WERI-Rb-1 (cell line): ENCODE data around the gene FBXO46.
A peak's percentile ranks its signal among the peaks of the same experiment; 100 is the strongest.
"Not testable (repeated sequence)": the region's sequence is repeated elsewhere in the genome, so short reads cannot be mapped to it uniquely, and the experiment has no call there.

ENCODE experiments used
- DNase-seq: peaks from one replicate; pipeline ENCODE4 v3.0.0-alpha.2; 2020
- H3K27ac ChIP-seq: fragments of 250-450 bp; sonication (Bioruptor Pico); 2 replicates; pipeline ENCODE4 v1.5.1; 2020; ENCODE audit warnings: mild to moderate bottlenecking, moderate library complexity
- H3K27me3 ChIP-seq: fragments of 250-450 bp; sonication (Bioruptor Pico); 2 replicates; pipeline ENCODE4 v1.5.1; 2021; ENCODE audit warnings: mild to moderate bottlenecking, low read depth, moderate library complexity; ENCODE audit not compliant: insufficient read depth, severe bottlenecking
- H3K36me3 ChIP-seq: fragments of 250-450 bp; sonication (Bioruptor Pico); 2 replicates; pipeline ENCODE4 v1.5.1; 2020; ENCODE audit warnings: mild to moderate bottlenecking, moderate library complexity
- H3K4me3 ChIP-seq: 2 replicates; pipeline ENCODE4 v1.5.1; 2011; ENCODE audit warnings: low read depth, mild to moderate bottlenecking, control low read depth, low read length
- H3K9me3 ChIP-seq: fragments of 250-450 bp; sonication (Bioruptor Pico); 2 replicates; pipeline ENCODE4 v1.5.1; 2021; ENCODE audit warnings: mild to moderate bottlenecking, moderate library complexity; ENCODE audit not compliant: severe bottlenecking
- CTCF ChIP-seq: IDR thresholded peaks from 2 replicates; pipeline ENCODE4 v1.5.1; 2011; ENCODE audit warnings: low read depth, mild to moderate bottlenecking, control low read depth, inconsistent platforms, low read length

Gene FBXO46

DNA sequence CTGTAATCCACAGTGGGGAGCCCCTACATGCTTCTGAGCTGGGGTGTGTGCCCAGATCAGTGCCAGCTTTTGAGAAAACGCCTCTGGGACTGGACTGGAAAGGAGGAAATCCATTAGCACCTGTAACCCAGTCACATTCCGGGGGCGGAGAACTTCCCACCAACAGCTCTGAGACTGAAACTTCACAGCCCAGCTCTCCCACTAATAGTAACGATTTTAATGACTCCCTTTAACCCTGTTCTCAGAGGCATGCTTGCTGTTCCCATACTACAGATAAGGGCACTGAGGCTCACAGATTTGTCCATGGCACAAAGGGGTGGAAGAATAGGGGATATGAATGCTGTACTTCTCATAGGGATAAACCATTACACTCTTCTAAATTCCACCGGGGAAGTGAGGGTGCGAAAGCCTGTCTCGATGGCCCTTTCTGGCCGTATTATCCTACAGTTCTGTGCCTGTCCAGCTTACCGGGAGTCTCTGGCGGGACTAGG lies 851 bp downstream of the FBXO46 start:
- Histone ChIP-seq H3K27me3 (no peaks in the 10 kb centered on the region), H3K4me3 (peak overlapping the region; percentile 61), H3K9me3 (peaks cover 2% of the 10 kb centered on the region), H3K36me3 (no peaks in the 10 kb centered on the region), H3K27ac (no peak overlapping the region; the same call in 1 of the 2 replicates)
- no peak for TF ChIP-seq CTCF
- DNase-seq, result no peak

GRCh38 chr19:45728683-45729082 lies 2.0 kb downstream of the FBXO46 start:
- not testable (repeated sequence) for H3K27ac ChIP-seq, H3K9me3 ChIP-seq, DNase-seq, H3K4me3 ChIP-seq, H3K36me3 ChIP-seq, H3K27me3 ChIP-seq

DNA sequence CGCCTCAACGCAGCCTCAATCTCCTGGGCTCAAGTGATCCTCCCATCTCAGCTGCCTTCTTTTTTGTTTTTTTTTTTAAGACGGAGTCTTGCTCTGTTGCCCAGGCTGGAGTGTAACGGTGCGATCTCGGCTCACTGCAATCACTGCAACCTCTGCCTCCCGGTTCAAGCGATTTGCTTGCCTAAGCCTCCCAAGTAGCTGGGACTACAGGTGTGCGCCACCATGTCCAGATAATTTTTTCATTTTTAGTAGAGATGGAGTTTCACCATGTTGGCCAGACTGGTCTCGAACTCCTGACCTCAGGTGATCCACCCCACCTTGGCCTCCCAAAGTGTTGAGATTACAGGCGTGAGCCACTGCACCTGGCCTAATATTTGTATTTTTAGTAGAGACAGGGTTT lies 10.6 kb downstream of the FBXO46 start:
- not testable (repeated sequence) for DNase-seq, H3K9me3 ChIP-seq, H3K4me3 ChIP-seq, H3K27ac ChIP-seq, H3K27me3 ChIP-seq
- peaks cover 25% of the 10 kb centered on the region for H3K36me3 ChIP-seq

DNA sequence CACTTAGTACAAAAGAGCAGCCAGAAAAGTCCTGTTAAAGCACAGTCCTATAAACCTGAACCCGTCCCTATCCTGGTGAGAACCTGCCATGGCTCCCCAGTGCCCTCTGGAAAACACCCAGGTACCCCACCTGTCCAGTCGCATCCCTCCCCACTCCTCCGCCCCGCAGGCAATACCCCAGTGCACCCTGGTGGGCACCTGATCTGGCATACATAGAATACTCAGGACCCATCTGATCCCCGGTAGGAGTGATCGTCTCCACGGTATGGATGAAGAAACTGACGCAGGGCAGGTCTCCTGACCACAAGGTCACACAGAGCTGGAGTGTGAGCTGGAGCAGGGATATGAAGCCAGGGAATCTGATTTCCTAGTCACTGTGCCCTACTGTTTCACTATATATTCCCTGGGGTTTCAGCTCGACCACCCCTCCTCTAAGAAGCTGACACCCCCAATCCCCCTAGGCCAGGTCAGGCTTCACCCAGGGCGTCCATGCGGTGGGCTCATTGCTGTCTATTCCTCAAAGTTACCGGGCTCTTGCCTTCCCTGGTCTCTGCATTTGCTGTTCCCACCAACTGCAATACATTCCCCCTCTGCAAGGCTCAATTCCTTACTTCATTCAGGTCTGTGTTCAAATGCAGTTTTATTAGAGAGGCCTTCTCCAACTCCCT lies 12.6 kb downstream of the FBXO46 start:
- Histone ChIP-seq H3K27ac (peak overlapping the region; percentile 77), H3K4me3 (peak overlapping the region; percentile 95)
- no peak for DNase-seq

DNA sequence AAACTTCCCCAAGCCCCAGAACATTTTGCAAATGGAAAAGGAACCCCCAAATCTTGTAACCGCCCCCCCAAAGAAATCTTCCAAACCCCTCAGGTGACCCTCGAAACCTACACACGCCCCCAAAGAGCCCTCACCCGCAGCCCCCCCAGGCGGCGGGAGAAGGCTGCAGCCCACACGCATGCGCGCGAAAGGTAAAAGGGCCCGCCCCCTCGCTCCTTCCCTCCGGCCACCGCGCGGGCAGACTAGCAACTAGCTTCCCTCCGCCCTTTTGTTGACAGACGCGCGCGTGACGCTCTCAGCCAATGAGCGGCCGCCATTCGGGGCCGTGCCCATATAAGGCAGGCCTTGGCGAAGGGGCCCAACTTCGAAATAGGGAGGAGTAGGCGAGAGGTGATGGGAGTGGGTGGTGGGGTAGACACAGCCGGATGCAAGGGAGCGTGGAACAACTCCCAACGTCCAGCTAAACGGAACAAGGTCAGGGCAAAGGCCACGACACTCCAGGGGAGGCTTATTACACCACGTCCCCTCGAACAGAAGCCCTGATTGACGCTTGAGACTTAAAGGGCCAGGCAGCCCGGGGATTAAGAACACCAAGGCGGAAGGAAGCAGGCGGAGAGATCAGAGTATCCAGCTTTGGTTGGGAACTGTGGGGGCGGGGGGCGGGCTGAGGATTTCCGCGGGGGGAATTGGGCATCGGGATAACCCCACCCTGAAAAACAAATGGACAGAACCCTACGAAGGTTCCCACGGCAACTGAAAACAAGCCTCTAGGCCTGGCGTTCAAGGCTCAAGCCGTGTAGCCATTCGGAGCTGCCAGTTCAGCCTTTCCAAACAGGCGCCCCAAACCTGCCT lies 13.3 kb downstream of the FBXO46 start:
- no peaks in the 10 kb centered on the region for H3K9me3 ChIP-seq
- H3K36me3 ChIP-seq, result peaks cover 23% of the 10 kb centered on the region

More for the DNA sequence above, 12.6 kb downstream of the FBXO46 start:
- H3K27me3 ChIP-seq, result no peaks in the 10 kb centered on the region
- H3K9me3 ChIP-seq, result no peaks in the 10 kb centered on the region
- H3K36me3 ChIP-seq, result peaks cover 19% of the 10 kb centered on the region
- no peak for TF ChIP-seq CTCF

More for the DNA sequence above, 13.3 kb downstream of the FBXO46 start:
- Histone ChIP-seq H3K27me3 (no peaks in the 10 kb centered on the region), H3K4me3 (peak overlapping the region; percentile 95), H3K27ac (peak overlapping the region; percentile 77)
- 0 out of 2 replicates have a peak, but pooled peaks have one; percentile 2 for TF ChIP-seq CTCF
- peak; percentile 99 for DNase-seq
